ENCODE measurements around the gene CARD14. TPM values are rescaled to one million over a fixed set of nuclear protein-coding genes. Genes with fewer than 3 reads are reported as not detected.

The CARD14 gene
- total RNA-seq, 2 experiments from 2014 or later: not detected

GRCh38 chr17:80126449-80126715, 43.4 kb upstream of the CARD14 start:
- peaks cover 28% of the 10 kb centered on the region for H3K27me3 Mint-ChIP-seq
- POLR2A ChIA-PET: no interaction called here

GRCh38 chr17:80129006-80129565, 40.7 kb upstream of the CARD14 start:
- Mint-ChIP-seq H3K36me3 (ENCODE audit: low read depth) (peaks cover 16% of the 10 kb centered on the region), H3K4me1 (ENCODE audit: low read depth) (no peaks in the 10 kb centered on the region), H3K27me3 (peaks cover 28% of the 10 kb centered on the region), H3K27ac (no peak overlapping the region), H3K4me3 (no peak overlapping the region), H3K9me3 (no peaks in the 10 kb centered on the region)
- H3K36me3 ChIP-seq (ENCODE audit: insufficient read depth, low read length): peaks cover 14% of the 10 kb centered on the region
- H3K27me3 ChIP-seq (ENCODE audit: control insufficient read depth in 1 of 2, insufficient read depth in 2 of 2, low read length in 2 of 2): peaks cover 2 to 6% of the 10 kb centered on the region in 2 experiments
- DNase-seq: no peak
- TF ChIP-seq CTCF (IDR thresholded peaks at IDR 0.05): no peak
- H3K4me1 ChIP-seq (ENCODE audit: insufficient read depth, low read length): no peaks in the 10 kb centered on the region
- ChIA-PET CTCF (interaction anchor here (1.5 kb wide), 1 partner anchor 28 kb away, joined by 4 read pairs; the partner anchor contains the start of gene GAA), POLR2A (interaction anchor here (0.7 kb wide), 1 partner anchor 22 kb away, joined by 3 read pairs; no protein-coding TSS in a partner anchor)
- no peak for ATAC-seq (ENCODE audit: poor library complexity)
- no peak overlapping the region for H3K4me3 ChIP-seq (ENCODE audit: low read length)
- intact Hi-C loops (cut with DNase I, micrococcal nuclease): no loop called here
- H3K9me3 ChIP-seq (ENCODE audit: control insufficient read depth in 1 of 2, insufficient read depth in 1 of 2, low read length in 2 of 2): no peaks in the 10 kb centered on the region
- no peak overlapping the region for H3K27ac ChIP-seq (ENCODE audit: low read depth in 1 of 2, low read length in 2 of 2)

More at GRCh38 chr17:80126449-80126715, 43.4 kb upstream of the CARD14 start:
- TF ChIP-seq CTCF (IDR thresholded peaks at IDR 0.05): no peak
- Histone ChIP-seq H3K4me3 (ENCODE audit: low read length) (no peak overlapping the region), H3K4me1 (ENCODE audit: insufficient read depth, low read length) (no peaks in the 10 kb centered on the region), H3K27ac (ENCODE audit: low read depth in 1 of 2, low read length in 2 of 2) (no peak overlapping the region), H3K27me3 (ENCODE audit: control insufficient read depth in 1 of 2, insufficient read depth in 2 of 2, low read length in 2 of 2) (peaks cover 2 to 6% of the 10 kb centered on the region in 2 experiments), H3K36me3 (ENCODE audit: insufficient read depth, low read length) (no peaks in the 10 kb centered on the region), H3K9me3 (ENCODE audit: control insufficient read depth in 1 of 2, insufficient read depth in 1 of 2, low read length in 2 of 2) (no peaks in the 10 kb centered on the region)
- CTCF ChIA-PET: no interaction called here
- Mint-ChIP-seq H3K4me3 (no peak overlapping the region), H3K36me3 (ENCODE audit: low read depth) (no peaks in the 10 kb centered on the region), H3K9me3 (no peaks in the 10 kb centered on the region), H3K27ac (no peak overlapping the region), H3K4me1 (ENCODE audit: low read depth) (no peaks in the 10 kb centered on the region)
- DNase-seq (no peak), ATAC-seq (ENCODE audit: poor library complexity) (no peak)
- intact Hi-C loops (cut with DNase I, micrococcal nuclease): no loop called here

- Histone ChIP-seq H3K4me3 (ENCODE audit: low read length) (no peak overlapping the region), H3K36me3 (ENCODE audit: insufficient read depth, low read length) (peaks cover 32% of the 10 kb centered on the region), H3K9me3 (ENCODE audit: control insufficient read depth in 1 of 2, insufficient read depth in 1 of 2, low read length in 2 of 2) (no peaks in the 10 kb centered on the region), H3K4me1 (ENCODE audit: insufficient read depth, low read length) (no peaks in the 10 kb centered on the region), H3K27me3 (ENCODE audit: control insufficient read depth in 1 of 2, insufficient read depth in 2 of 2, low read length in 2 of 2) (peaks cover 2 to 6% of the 10 kb centered on the region in 2 experiments), H3K27ac (ENCODE audit: low read depth in 1 of 2, low read length in 2 of 2) (no peak overlapping the region)
- no peak overlapping the region for H3K27ac Mint-ChIP-seq
- DNase-seq (no peak), ATAC-seq (ENCODE audit: poor library complexity) (no peak)
- no peaks in the 10 kb centered on the region for H3K4me1 Mint-ChIP-seq (ENCODE audit: low read depth)
- no peak overlapping the region for H3K4me3 Mint-ChIP-seq
- no peaks in the 10 kb centered on the region for H3K9me3 Mint-ChIP-seq
- TF ChIP-seq CTCF (IDR thresholded peaks at IDR 0.05): no peak
- H3K36me3 Mint-ChIP-seq (ENCODE audit: low read depth): peaks cover 35% of the 10 kb centered on the region
- CTCF ChIA-PET: no interaction called here
- POLR2A ChIA-PET: no interaction called here
- peaks cover 26% of the 10 kb centered on the region for H3K27me3 Mint-ChIP-seq
- intact Hi-C loops (cut with DNase I, micrococcal nuclease): no loop called here
Measured at GRCh38 chr17:80130992-80131391, 38.8 kb upstream of the CARD14 start.
